ENCODE data around the gene GHDC. TPM values are rescaled to one million over a fixed set of nuclear protein-coding genes. Genes with fewer than 3 reads are reported as not detected.

GHDC gene
- total and polyA plus RNA-seq, 3 experiments from 2014 or later: 18.4 to 23.1 (median 21.7) TPM

DNA sequence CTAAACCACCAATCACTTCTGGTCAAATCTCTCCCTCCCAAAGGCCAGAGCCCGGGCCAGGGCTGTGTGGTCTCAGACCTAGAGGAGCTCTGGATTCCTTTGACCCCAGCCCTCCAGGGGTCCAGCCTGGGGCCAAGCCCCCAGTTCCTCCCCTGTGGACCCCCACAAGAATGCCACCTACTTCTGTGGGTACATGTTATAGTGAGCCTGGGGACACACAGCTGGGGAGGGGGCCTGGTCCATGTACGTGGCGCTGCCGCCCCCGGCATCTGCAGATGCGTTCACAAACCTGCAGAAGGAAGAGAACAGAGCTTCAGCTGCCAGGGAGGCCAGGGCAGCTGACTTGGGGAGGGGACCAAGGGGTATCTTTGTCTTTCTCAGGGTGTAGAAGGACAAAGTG lies 7.9 kb upstream of the GHDC start:
- H3K4me1 Mint-ChIP-seq: peaks cover 0 to 2% (median 0%) of the 10 kb centered on the region in 3 donors
- Histone ChIP-seq H3K27me3 (ENCODE audit: insufficient read depth, low read length, poor library complexity, severe bottlenecking) (no peaks in the 10 kb centered on the region), H3K27ac (ENCODE audit: low read depth, low read length) (no peak overlapping the region), H3K36me3 (ENCODE audit: insufficient read depth, low read length) (peaks cover 36% of the 10 kb centered on the region), H3K4me3 (ENCODE audit: low read length) (no peak overlapping the region), H3K4me1 (ENCODE audit: insufficient read depth, low read length) (no peaks in the 10 kb centered on the region), H3K9me3 (ENCODE audit: low read length) (no peaks in the 10 kb centered on the region)
- H3K36me3 Mint-ChIP-seq: peaks cover 0 to 83% (median 22%) of the 10 kb centered on the region in 3 donors
- DNase-seq: no peak
- CTCF ChIA-PET: no interaction called here
- POLR2A ChIA-PET: no interaction called here
- peaks cover 0 to 1% of the 10 kb centered on the region in 2 donors for H3K27me3 Mint-ChIP-seq
- peak overlapping the region in 3 of 8 donors; percentile 40 to 91 (median 70) for H3K27ac Mint-ChIP-seq
- H3K4me3 Mint-ChIP-seq: no peak overlapping the region
- no peaks in the 10 kb centered on the region for H3K9me3 Mint-ChIP-seq

DNA sequence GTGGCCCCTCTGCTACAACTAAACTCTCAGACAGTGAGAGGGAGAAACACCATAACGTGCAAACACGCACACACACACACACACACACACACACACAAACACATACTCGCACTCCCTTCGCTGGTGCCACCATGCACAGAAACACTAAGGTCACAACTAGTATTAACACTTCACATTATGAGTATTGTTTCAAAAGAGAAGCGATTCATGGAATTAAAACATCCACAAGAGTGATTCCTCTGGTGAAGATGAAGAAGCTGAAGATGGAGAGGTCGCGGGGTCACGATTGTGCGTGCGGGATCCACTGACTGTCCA lies 7.1 kb upstream of the GHDC start:
- peaks cover 34% of the 10 kb centered on the region for H3K36me3 ChIP-seq (ENCODE audit: insufficient read depth, low read length)
- H3K4me1 Mint-ChIP-seq: peaks cover 0 to 2% (median 0%) of the 10 kb centered on the region in 3 donors
- no peak overlapping the region for H3K27ac ChIP-seq (ENCODE audit: low read depth, low read length)
- no peaks in the 10 kb centered on the region for H3K9me3 ChIP-seq (ENCODE audit: low read length)
- H3K27ac Mint-ChIP-seq: peak overlapping the region in 2 of 8 donors; percentile 9 to 60
- H3K4me1 ChIP-seq (ENCODE audit: insufficient read depth, low read length): no peaks in the 10 kb centered on the region
- no peaks in the 10 kb centered on the region for H3K9me3 Mint-ChIP-seq
- ChIA-PET CTCF (no interaction called here), POLR2A (no interaction called here)
- no peak overlapping the region for H3K4me3 Mint-ChIP-seq
- H3K36me3 Mint-ChIP-seq: peaks cover 0 to 75% (median 21%) of the 10 kb centered on the region in 3 donors
- H3K27me3 Mint-ChIP-seq: peaks cover 0 to 1% of the 10 kb centered on the region in 2 donors
- no peak overlapping the region for H3K4me3 ChIP-seq (ENCODE audit: low read length)
- H3K27me3 ChIP-seq (ENCODE audit: insufficient read depth, low read length, poor library complexity, severe bottlenecking): no peaks in the 10 kb centered on the region
- DNase-seq: no peak

DNA sequence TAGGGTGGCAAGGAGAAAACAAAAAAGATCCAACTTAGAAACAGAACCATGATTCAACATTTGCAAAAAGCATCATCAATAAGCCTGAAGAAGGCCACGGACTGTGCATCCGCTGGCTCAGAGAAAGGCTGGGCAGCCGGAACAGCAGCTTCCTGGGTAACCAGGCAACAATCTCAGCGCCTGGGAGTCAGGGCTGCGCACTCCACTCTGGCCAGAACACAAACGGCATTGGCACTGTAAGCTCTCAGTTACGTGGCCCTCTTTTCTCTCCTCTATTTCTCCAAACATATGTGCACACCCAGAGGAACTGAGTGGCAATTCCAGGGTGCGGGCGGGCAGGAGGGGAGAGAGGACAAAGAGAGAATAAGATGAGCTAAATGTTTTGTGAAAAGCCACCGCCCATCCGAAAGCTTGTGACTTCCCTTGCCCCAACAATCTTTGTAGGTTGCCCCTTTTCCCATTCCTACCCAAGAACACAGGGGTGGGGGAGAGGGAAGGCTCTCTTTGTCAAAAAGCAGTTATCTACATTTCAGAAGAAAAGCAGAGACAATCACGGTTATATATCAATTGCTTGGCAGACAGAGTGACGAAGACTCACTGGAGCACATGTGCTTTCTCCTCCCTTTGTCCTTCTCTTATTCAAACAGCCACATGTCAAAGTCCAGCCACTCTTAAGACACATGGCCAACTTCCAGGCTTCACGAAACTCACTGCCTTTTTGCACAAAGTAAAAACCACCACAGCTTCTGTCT lies 6.6 kb upstream of the GHDC start:
- no peaks in the 10 kb centered on the region for H3K9me3 Mint-ChIP-seq
- H3K4me1 ChIP-seq (ENCODE audit: insufficient read depth, low read length): no peaks in the 10 kb centered on the region
- H3K4me3 Mint-ChIP-seq: no peak overlapping the region
- H3K36me3 Mint-ChIP-seq: peaks cover 0 to 70% (median 21%) of the 10 kb centered on the region in 3 donors
- POLR2A ChIA-PET: interaction anchor here (0.5 kb wide), 2 partner anchors 14 to 73 kb away, joined by 3 read pairs; no protein-coding TSS in a partner anchor
- no peak overlapping the region for H3K4me3 ChIP-seq (ENCODE audit: low read length)
- no peak for DNase-seq
- H3K4me1 Mint-ChIP-seq: peaks cover 0 to 4% (median 0%) of the 10 kb centered on the region in 3 donors
- H3K36me3 ChIP-seq (ENCODE audit: insufficient read depth, low read length): peaks cover 34% of the 10 kb centered on the region
- no peaks in the 10 kb centered on the region for H3K27me3 ChIP-seq (ENCODE audit: insufficient read depth, low read length, poor library complexity, severe bottlenecking)
- no peak overlapping the region for H3K27ac ChIP-seq (ENCODE audit: low read depth, low read length)
- CTCF ChIA-PET: interaction anchor here (0.9 kb wide), 1 partner anchor 11 kb away, joined by 3 read pairs; no protein-coding TSS in a partner anchor
- peaks cover 0 to 1% of the 10 kb centered on the region in 2 donors for H3K27me3 Mint-ChIP-seq
- H3K27ac Mint-ChIP-seq: peak overlapping the region in 2 of 8 donors; percentile 40 to 42
- H3K9me3 ChIP-seq (ENCODE audit: low read length): no peaks in the 10 kb centered on the region

DNA sequence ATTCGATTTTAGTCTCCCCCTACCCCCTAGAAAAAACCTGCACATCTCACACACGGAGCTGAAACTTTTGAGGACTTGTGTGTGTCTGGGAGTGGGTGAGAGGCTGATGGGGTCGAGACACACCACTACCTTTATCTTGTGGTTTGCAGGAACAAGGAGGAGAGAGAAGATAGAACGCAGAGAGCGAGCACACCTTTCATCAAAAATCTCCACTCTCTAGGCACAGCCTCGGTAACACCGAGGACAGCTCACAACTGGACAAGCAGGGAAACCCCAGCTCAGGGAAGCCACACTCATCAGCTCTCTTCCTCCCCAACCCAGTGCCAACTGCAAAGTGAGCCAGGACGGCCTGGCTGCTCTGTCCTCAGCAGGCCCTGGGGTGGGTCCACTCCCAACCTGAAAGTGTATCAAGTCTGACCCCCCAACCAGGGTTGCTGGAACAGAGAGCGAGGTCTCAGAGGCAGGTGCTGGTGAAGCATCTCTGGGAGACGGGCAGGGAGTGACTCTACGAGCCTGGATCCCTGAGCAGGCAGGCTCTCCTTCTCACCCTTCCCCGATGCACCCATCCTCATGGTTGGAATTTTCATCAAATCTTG lies 5.2 kb upstream of the GHDC start:
- POLR2A ChIA-PET: interaction anchor here (0.6 kb wide), 1 partner anchor 1949 kb away, joined by 3 read pairs; no protein-coding TSS in a partner anchor
- no peaks in the 10 kb centered on the region for H3K9me3 Mint-ChIP-seq
- H3K27me3 Mint-ChIP-seq: peaks cover 0 to 1% of the 10 kb centered on the region in 2 donors
- CTCF ChIA-PET: interaction anchor here (0.8 kb wide), 2 partner anchors 15 to 114 kb away, joined by 3 read pairs; no protein-coding TSS in a partner anchor
- peak overlapping the region in 1 of 8 donors; percentile 32 for H3K27ac Mint-ChIP-seq
- Histone ChIP-seq H3K4me1 (ENCODE audit: insufficient read depth, low read length) (peaks cover 4% of the 10 kb centered on the region), H3K27ac (ENCODE audit: low read depth, low read length) (no peak overlapping the region), H3K4me3 (ENCODE audit: low read length) (no peak overlapping the region), H3K36me3 (ENCODE audit: insufficient read depth, low read length) (peaks cover 34% of the 10 kb centered on the region), H3K9me3 (ENCODE audit: low read length) (no peaks in the 10 kb centered on the region), H3K27me3 (ENCODE audit: insufficient read depth, low read length, poor library complexity, severe bottlenecking) (no peaks in the 10 kb centered on the region)
- peaks cover 0 to 57% (median 18%) of the 10 kb centered on the region in 3 donors for H3K36me3 Mint-ChIP-seq
- no peak for DNase-seq
- no peak overlapping the region for H3K4me3 Mint-ChIP-seq
- peaks cover 2 to 5% (median 4%) of the 10 kb centered on the region in 3 donors for H3K4me1 Mint-ChIP-seq

DNA sequence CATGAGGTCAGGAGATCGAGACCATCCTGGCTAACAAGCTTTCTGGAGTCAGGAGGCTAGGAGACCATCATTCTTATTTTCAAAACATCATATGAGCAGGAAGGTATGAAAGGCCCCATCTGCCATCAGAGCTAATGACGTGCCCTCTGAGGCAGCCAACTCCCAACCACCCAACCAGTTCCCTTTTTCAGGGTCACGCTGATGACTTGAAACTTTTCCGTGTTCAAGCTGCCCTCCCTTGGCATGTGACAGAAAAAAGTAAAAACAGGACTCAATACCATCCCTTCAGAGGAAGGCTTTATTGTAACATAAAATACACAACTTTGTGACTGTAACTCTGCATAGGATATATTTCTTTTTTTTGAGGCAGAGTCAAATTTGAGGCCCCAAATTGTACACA lies 4.6 kb upstream of the GHDC start:
- Histone ChIP-seq H3K36me3 (ENCODE audit: insufficient read depth, low read length) (peaks cover 28% of the 10 kb centered on the region), H3K4me3 (ENCODE audit: low read length) (no peak overlapping the region), H3K4me1 (ENCODE audit: insufficient read depth, low read length) (peaks cover 8% of the 10 kb centered on the region), H3K27ac (ENCODE audit: low read depth, low read length) (no peak overlapping the region), H3K27me3 (ENCODE audit: insufficient read depth, low read length, poor library complexity, severe bottlenecking) (no peaks in the 10 kb centered on the region), H3K9me3 (ENCODE audit: low read length) (no peaks in the 10 kb centered on the region)
- peak overlapping the region in 2 of 8 donors; percentile 51 to 80 for H3K27ac Mint-ChIP-seq
- POLR2A ChIA-PET: no interaction called here
- peaks cover 7 to 11% (median 10%) of the 10 kb centered on the region in 3 donors for H3K4me1 Mint-ChIP-seq
- no peak overlapping the region for H3K4me3 Mint-ChIP-seq
- DNase-seq: no peak
- H3K27me3 Mint-ChIP-seq: peaks cover 0 to 1% of the 10 kb centered on the region in 2 donors
- H3K9me3 Mint-ChIP-seq: no peaks in the 10 kb centered on the region
- H3K36me3 Mint-ChIP-seq: peaks cover 0 to 54% (median 16%) of the 10 kb centered on the region in 3 donors
- CTCF ChIA-PET: interaction anchor here (0.8 to 1.2 kb wide), 4 partner anchors 11 to 115 kb away, joined by 3 read pairs; no protein-coding TSS in a partner anchor

DNA sequence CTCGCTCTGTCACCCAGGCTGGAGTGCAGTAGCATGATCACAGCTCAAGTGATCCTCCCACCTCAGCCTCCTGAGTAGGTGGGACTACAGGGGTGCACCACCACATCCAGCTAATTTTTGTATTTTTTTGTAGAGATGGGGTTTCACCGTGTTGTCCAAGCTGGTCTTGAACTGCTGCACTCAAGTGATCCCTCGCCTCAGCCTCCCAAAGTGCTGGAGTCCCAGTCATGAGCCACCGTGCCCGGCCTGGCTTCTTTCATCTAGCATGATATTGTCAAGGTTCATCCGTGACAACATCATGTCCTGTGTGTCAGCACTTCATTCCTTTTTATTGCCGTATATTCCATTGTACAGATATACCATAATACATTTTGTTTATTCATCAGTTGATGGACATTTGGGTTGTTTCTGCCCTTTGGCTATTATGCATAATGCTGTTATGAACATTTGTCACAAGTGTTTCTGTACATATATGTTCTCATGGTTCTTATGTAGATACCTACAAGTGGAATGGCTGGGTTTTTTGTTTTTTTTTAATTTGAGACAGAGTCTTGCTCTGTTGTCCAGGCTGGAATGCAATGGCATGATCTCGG lies 3.4 kb upstream of the GHDC start:
- no peak overlapping the region for H3K4me3 ChIP-seq (ENCODE audit: low read length)
- no peaks in the 10 kb centered on the region for H3K27me3 ChIP-seq (ENCODE audit: insufficient read depth, low read length, poor library complexity, severe bottlenecking)
- peaks cover 0 to 44% (median 12%) of the 10 kb centered on the region in 3 donors for H3K36me3 Mint-ChIP-seq
- no peak for DNase-seq
- H3K36me3 ChIP-seq (ENCODE audit: insufficient read depth, low read length): peaks cover 20% of the 10 kb centered on the region
- CTCF ChIA-PET: interaction anchor here (1.2 kb wide), 1 partner anchor 24 kb away, joined by 3 read pairs; no protein-coding TSS in a partner anchor
- no peaks in the 10 kb centered on the region for H3K27me3 Mint-ChIP-seq
- H3K4me1 Mint-ChIP-seq: peaks cover 11 to 21% (median 19%) of the 10 kb centered on the region in 3 donors
- peaks cover 20% of the 10 kb centered on the region for H3K4me1 ChIP-seq (ENCODE audit: insufficient read depth, low read length)
- H3K27ac ChIP-seq (ENCODE audit: low read depth, low read length): no peak overlapping the region
- H3K9me3 Mint-ChIP-seq: no peaks in the 10 kb centered on the region
- H3K4me3 Mint-ChIP-seq: peak overlapping the region in 1 of 7 donors; percentile 27
- POLR2A ChIA-PET: no interaction called here
- H3K9me3 ChIP-seq (ENCODE audit: low read length): no peaks in the 10 kb centered on the region
- H3K27ac Mint-ChIP-seq: no peak overlapping the region

DNA sequence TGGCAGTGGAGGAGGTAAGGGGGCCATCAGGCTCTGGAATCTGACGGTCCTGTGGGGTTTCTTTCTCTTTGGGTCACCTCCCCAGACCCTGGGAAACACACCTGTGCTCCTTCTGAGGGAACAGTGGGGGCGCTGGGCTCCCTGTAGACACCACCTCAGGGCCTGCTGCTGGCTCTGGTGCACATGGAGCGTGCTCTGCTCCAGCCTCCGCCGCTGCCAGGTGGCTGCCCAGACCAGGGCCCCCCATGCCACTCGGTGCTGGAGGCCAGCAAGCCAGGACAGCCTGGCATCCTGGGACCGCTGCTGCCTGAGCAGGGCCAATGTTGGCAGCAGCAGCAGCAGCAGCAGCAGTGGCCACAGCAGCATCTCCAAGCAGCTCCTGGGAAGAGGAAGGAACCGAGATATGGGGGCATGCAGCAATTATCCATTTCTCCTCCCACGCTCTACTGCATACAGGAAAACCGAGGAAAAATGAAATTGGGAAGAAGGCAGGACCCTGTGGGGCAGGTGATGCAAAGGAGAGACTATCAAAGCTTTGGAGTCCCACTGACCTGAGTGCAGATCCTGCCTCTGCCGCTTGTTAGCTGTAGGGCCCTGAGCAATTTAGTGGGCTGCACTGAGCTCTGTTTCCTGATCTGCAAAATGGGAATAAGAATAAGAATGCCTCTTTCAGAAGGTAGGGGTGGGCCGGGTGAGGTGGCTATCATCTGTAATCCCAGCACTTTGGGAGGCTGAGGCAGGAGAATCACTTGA lies 902 bp downstream of the GHDC start:
- Histone ChIP-seq H3K27ac (ENCODE audit: low read depth, low read length) (peak overlapping the region; percentile 55), H3K27me3 (ENCODE audit: insufficient read depth, low read length, poor library complexity, severe bottlenecking) (no peaks in the 10 kb centered on the region), H3K4me3 (ENCODE audit: low read length) (peak overlapping the region; percentile 87), H3K9me3 (ENCODE audit: low read length) (no peaks in the 10 kb centered on the region), H3K36me3 (ENCODE audit: insufficient read depth, low read length) (no peaks in the 10 kb centered on the region), H3K4me1 (ENCODE audit: insufficient read depth, low read length) (peaks cover 21% of the 10 kb centered on the region)
- ChIA-PET CTCF (interaction anchor here (1.3 to 2.4 kb wide), 3 partner anchors 9 to 29 kb away, joined by 6 to 9 read pairs (median 9); partner anchors contain the start of genes HCRT and KCNH4), POLR2A (interaction anchor here (0.6 to 1.8 kb wide), 5 partner anchors 10 to 204 kb away, joined by 3 to 7 read pairs (median 3); partner anchors contain the start of gene STAT5A)
- no peaks in the 10 kb centered on the region for H3K9me3 Mint-ChIP-seq
- peaks cover 0 to 18% (median 0%) of the 10 kb centered on the region in 3 donors for H3K36me3 Mint-ChIP-seq
- H3K27ac Mint-ChIP-seq: peak overlapping the region; percentile 38 to 94 (median 88)
- DNase-seq: no peak
- no peaks in the 10 kb centered on the region for H3K27me3 Mint-ChIP-seq
- peaks cover 11 to 30% (median 21%) of the 10 kb centered on the region in 3 donors for H3K4me1 Mint-ChIP-seq
- peak overlapping the region; percentile 86 to 97 (median 95) for H3K4me3 Mint-ChIP-seq

Measured in CD8-positive, alpha-beta memory T cell (primary cell).